Bone marrow (tissue), 2 donors: ENCODE results near the gene ACVR2A.

ENCODE experiments used
- DNase-seq, 2 donors: peaks; one replicate each; lab custom pipeline; 2025; lab: John Stamatoyannopoulos, UW

ACVR2A gene

DNA sequence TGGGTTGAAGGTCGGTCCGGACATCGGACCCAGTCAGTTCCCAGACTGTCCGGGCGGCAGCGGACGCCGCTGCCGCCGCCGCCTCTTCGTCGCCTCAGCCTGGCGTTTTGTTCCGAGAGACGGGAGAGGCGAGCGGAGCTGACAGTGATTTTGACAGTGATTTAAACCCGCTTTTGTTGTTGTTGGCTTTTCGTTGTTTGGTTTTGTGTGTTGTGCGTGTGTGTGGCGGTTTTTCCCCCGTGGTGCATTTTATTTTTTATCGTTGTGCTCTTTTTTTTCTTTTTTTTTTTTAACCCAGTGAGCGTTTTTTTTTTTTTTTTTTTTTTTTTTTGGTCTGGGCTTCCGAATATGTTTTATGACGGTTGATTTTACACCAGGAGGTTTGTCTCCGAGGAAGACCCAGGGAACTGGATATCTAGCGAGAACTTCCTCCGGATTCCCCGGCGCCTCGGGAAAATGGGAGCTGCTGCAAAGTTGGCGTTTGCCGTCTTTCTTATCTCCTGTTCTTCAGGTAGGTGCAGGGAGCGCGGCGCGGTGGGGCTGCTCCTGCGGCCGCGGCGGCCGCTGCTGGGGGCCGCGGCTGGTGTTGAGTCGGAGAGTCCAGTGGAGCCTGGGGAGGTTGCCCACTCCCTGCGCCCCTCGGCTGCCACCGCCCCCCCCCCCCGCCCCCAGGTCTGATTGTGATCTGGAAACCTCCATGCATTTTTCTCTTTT lies at the start of gene ACVR2A:
TSS of gene ACVR2A (plus strand) at position 333 of the 714 bp plus-strand sequence. CDS start at position 457, 124 bp downstream.
- DNase-seq, result peak in 1 of 2 donors; percentile 83

DNA sequence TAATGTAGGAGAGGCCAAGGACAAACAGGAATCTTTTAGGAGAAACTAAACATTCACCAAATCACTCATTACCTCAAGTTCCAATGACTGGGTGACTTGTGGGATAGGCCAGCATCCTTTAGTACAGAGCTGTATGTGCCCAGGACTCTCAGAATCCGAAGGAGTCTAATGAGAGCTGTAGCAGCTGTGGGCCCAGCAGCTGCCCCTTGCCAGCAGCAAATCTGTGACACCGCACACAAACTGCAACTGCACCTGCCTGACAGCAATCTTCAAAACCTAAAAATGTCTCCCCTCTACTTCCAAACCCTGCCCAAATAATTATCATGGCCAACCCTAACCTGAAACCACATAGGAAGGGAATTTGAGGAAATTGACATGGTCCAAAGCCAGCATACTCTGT lies 44.5 kb upstream of the ACVR2A start:
- DNase-seq, result no peak

DNA sequence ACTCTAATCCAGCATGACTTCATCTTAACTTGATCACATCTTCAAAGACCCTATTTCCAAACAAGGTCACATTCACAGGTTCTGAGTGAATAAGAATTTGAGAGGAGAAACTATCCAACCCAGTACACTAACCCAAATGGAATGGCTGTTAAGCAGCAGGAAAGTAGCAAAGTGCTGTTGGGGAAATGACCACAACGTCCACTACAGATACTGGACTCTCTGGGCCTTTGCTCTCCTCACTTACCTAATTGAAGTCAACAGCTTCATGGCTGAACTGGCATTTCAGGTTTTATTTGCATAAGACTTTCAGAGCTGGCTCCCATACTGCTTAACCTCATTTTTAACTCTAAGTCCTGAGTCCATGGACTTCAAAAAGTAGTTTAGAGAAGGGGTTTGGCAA lies 38.0 kb upstream of the ACVR2A start:
- no peak for DNase-seq

DNA sequence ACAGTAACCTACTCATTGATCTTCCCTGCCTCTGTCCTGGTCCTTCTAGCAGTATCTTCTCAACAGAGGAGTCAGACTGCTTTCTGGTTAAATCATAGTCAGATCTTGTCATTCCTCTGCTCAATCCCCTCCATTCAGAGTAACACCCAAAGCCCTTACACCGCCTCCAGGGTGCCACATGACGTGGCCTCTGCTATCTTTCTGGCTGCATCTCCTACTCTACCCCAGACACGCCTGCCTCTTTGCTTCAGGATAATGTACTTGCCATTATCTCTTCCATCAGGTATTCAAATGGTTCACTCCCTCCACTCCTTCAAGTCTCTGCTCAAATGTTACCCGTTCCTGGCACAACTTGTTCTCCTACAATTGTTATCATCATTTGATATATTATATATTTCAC lies 36.3 kb upstream of the ACVR2A start:
- DNase-seq, result no peak

DNA sequence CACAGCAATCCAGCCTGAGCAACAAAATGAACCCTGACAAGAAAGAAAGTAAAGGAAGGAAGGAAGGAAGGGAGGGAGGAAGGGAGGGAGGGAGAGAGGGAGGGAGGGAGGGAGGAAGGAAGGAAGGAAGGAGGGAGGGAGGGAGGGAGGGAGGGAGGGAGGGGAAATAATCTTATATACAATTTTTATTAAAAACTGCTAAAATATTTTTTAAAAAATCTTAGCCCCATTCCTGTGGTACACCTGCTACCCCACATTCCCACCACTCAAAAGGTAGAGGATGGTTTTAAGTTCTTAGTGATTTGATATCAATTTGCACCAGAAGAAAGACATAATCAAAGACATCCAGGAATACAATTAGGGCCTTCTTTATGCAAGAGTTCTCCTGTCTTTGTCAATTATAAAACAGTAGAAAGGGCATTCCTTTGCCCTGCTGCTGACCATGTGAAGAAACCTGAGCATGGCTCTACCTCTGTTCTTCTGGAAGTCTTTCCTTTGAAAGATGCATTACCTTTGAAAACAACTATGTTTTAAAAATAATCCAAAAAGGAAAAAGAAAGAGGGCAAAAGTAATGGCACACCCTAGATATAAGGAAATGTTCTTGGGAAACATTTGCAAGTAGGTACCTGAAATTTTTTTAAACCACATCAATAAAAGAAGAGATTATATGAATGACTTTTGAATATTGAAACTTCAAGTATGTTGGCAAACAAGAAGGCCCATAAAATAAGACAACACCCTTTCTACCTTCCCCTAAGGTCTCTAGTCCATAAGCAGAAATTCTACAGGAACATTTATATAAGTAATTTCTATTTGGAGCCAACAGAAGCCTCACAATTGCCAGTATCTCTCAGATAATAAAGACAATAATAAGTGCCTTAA lies 33.7 kb upstream of the ACVR2A start:
- DNase-seq, result no peak

DNA sequence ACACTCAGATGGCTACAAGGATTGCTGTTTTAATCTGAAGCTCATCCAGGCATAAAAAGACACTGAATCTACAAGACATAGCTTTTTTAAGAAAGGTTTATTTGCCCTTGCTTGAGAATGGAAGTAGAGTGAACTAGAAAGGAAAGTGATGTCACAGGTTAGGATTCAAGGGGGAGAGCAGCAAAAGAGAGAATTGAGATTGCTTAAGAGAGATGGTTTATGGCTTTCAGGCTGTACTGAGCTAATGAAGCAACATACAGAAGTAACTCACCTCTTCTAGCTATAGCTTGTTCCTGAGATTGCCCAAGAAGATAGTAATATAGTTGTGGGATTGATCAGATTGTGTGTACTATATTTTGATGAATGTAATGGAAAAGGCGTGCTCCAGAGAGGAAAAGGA lies 26.1 kb upstream of the ACVR2A start:
- DNase-seq, result no peak

DNA sequence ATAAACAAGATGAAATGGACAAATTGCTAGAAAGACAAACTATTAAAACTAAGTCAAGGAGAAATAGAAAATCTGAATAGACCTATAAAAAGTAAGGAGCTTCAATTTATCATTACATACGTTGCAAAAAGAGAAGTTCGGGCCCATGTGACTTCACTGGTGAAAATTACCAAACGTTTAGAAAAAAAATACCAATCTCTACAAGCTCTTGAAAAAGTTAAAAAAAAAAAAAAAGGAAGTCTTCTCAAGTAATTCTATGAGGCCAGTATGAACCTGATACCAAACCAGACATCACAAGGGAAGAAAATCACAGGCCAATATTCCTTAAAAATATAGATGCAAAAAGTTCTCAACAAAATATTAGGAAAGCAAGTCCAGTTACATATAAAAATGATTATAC lies 20.2 kb upstream of the ACVR2A start:
- DNase-seq, result no peak

DNA sequence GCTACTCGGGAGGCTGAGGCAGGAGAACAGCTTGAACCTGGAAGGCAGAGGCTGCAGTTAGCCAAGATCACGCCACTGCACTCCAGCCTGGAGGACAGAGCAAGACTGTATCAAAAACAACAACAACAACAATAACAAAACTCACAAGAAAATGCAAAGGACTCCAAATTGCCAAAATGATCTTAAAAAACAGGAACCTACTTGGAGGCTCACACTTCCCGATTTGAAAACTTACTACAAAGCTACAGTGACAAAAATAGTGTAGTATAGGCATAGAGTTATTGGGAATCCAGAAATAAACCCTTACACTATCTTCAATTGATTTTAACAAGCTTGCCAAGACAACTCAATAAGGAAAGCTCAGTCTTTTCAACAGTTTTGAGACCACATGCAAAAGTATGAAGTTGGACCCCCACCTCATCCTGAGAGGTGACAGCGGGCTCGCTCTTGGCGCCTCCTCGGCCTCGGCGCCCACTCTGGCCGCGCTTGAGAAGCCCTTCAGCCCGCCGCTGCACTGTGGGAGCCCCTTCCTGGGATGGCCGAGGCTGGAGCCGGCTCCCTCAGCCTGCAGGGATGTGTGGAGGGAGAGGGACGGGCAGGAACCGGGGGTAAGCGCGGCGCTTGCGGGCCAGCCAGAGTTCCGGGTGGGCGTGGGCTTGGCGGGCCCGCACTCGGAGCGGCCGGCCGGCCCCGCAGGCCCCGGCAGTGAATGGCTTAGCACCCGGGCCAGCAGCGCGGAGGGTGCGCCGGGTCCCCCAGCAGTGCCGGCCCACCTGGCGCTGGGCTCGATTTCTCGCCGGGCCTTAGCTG lies 18.3 kb upstream of the ACVR2A start:
- DNase-seq, result no peak

DNA sequence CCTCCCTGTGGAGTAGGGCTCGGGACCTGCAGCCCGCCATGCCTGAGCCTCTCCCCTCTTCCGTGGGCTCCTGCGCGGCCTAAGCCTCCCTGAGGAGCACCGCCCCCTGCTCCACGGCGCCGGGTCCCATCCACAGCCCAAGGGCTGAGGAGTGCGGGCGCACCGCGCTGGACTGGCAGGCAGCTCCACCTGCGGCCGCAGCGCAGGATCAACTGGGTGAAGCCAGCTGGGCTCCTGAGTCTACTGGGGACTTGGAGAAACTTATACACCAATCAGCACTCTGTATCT lies 17.8 kb upstream of the ACVR2A start:
- no peak for DNase-seq

DNA sequence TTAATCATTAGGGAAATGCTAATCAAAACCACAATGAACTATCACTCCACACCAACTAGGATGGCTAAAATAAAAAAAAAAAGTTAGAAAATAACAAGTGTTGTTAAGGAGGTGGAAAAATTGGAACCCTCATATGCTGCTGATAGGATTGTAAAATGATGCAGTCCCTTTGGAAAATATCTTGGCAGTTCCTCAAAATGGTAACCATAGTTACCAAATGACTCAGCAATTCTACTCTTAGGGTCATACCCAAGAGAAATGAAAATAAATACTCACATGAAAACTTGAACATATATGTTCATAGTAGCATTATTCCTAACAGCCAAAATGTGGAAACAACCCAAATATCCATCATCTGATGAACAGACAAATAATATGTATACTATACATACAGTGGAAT lies 15.7 kb upstream of the ACVR2A start:
- DNase-seq, result no peak

DNA sequence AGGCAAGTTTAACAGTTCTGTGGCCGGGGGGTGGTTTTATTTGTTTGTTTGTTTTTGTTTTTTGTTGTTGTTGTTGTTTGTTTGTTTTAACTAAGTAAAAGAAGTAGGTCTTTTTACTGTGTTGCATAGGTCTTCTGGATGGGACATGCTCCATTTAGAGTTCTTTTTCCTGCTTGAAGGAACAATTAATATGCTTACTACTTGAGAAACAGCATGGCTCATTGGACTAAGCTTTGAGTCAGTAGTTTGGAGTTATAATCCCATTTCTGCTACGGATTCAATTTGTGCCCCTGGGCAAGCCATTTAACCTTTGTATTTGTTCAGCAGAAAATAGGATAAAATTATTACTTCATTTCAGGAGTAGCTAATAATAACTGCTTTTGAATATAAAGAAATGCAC lies 8.7 kb upstream of the ACVR2A start:
- DNase-seq, result no peak

DNA sequence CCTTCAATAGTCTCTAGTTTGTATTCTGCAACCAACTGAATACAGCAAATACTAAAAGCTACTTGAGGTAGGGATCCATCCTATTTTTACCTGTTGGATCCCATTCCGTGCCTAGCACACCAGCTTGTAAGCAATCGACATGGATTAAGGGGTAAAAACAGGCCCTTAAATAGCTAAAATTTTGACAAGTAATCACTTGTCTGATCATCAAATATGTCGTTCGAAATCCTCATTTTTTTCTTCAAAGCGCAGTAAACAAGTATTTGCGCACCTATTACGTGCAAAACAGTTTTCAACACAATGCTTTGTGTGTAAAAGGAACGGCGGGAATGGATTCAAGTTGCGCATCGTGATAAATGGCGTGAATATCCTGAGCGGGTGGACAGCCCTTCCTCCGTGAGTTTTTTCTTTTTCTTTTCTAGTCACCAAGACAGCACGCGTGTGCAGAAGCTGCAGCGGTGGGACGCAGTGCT lies 1.4 kb upstream of the ACVR2A start:
- no peak for DNase-seq

DNA sequence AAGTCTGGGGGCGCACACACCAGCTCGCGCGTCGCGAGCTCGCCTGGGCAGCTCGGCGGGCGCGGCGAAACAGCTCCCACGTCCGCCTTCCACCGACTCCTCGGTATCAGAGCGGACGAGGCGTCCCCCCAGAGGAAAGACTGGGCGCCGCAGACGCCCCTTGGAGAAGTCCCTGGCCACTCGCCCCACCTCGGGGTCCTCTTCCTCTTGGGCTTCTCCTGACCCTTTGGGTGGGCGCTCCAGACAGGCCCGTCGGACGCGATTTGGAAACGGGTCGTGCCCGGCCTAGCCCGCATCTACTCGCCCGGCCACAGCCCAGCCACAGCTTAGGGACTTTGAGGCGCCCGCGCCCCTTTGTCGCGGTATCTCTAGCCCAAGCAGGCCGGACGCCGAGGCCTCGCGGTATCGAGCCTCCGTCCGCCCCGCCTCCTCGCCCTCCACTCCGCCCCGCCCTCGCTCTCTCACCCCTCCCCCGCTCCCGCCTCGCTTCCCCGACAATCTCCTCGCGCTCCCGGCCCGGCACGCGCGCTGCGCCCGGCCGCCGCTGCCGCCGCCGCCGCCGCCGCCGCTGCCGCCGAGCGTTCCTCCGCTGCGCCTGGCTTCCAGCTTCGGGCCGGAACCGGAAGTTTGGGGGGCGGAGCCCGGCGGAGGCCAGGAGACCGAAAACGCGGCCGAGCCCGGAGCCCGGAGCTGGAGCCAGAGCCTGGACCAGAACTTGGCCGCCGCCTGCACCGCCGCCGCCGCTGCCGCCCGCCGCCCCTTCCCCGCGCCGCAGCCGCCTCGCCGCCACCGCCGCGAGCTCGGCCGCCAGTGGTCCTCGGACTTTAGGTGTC lies 749 bp upstream of the ACVR2A start:
- DNase-seq, result peak; percentile 14 to 92

DNA sequence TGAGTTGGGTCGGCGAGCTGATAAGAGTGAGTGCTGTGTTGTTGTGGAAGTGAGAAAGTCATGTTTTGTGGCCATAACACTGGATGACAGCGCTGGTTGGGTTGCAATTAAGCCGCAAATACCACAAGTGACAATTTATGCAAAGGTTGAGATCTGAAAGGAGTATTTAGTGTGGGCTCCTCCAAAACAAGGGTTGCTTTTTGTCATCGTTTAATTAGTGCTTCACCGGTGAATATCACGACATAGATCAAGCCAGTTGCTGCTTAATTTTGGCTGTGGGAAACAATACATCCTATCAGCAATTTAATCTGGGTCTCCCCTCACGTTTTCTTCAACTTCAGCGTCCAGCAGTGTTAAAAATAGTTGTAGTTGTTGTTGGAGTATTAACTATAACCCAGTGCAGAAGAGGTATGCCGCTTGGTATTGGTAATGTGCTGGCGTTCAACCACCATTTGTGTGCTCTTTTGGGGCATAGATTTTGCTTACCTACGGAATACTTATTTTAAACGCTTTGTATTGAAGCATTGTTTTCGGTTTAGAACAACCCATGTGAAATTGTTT lies 662 bp downstream of the ACVR2A start:
- DNase-seq, result no peak

DNA sequence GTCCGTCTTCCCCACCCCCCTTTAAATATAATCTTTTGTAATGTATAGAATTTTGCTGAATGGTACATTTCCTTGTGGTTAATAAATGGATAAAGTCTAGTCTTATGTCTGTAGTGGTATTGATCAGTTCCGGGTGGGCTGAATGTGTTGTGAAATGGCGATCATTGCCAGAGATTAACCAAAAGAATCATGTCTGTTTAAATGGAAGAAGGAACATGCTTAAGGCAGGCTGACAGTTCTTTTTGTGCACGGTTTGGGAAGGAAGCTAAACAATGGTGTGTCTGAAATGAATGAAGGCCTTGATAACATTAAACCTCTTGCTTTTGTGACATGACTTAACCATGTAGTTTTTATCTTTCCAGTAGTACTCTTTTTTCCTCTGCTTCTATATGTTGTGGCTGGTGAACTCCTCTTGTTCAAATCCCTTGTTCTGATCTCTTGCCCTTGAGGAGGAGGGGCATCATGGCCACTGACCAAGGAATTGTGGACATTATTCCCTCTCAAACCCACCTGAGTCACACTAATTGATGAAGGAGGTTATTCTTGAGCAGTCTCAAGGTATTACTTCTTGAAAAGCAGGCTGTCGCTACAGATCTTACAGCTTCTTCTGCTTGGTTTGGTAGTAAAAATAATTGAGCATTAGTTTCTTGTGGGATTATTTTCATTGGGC lies 1.7 kb downstream of the ACVR2A start:
- DNase-seq, result no peak

DNA sequence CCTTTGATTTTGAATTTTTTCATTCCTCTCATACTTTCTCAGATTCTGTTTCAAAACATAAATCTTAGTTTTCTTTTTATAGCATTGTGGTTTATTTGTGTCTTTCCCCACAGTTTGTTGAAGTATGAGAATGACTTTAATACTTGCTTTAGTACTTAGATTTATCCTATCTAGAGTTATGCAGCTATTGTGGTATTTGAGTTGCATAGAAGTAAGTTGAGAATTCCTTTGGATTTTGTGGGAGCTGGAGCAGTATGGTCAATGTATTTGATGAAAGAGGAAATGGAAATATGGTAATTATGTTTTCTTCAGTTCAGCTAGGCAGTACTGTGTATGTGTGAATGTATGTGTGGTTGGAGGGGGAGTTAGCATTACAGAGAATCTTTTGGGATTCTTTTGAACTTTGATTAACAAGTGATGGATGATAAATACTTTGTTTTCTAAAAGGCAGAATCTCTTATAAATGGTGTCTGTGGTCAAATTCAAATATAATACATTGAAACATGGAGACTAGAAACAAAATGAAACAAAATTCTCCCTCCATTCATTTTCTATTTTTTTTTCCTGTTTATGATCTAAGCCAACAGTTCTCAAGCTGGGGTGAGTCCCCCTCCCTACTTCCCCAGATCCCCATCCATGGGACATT lies 3.0 kb downstream of the ACVR2A start:
- DNase-seq, result no peak

DNA sequence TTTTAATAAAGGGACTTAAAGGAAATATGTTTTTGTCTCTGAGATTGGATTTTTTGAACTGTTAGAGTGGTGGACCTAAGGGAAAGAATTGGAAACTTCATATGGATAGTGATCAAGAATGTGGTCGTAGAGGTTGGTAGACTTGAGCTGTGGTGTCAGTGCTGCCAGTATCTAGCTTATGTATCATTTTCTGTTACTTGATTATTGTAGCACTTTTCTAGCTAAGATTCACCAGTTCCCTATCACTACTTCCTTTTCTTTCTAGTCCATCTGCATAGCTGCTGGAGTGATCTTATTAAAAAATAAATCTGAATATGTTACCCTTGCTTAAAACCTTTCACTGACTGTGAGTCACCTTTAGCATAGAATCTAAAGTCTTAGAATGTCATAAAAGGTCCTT lies 6.0 kb downstream of the ACVR2A start:
- no peak for DNase-seq

DNA sequence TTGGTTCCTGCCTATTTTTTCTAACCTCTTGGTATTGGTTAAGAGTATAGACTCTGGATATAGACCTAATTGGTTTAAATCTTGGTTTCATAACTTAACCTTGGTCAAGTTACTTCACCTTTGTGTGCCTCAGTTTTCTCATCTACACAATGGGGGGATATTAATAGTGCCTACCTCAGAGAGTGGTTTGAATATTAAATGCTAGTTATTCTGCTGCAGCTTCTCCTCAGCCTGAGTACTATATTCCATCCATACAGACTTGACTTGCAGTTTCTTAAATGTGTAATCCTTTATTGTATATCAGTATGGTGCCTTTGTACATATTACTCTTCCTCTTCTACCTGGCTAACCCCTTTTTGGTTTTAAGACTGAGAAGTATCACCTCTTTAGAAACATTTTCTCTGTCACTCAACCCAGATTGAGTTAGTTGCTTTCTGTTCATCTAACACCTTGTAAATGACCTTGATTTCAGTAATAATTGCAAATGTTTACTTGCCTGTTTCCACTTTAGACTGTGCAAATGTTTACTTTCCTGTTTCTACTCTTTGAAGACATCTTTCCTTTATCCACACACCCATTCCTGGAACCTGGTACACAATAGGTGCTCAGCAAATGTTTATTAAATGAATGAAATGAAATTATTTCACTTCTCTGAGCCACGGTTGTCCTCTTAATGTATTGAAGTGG lies 6.6 kb downstream of the ACVR2A start:
- DNase-seq, result no peak

DNA sequence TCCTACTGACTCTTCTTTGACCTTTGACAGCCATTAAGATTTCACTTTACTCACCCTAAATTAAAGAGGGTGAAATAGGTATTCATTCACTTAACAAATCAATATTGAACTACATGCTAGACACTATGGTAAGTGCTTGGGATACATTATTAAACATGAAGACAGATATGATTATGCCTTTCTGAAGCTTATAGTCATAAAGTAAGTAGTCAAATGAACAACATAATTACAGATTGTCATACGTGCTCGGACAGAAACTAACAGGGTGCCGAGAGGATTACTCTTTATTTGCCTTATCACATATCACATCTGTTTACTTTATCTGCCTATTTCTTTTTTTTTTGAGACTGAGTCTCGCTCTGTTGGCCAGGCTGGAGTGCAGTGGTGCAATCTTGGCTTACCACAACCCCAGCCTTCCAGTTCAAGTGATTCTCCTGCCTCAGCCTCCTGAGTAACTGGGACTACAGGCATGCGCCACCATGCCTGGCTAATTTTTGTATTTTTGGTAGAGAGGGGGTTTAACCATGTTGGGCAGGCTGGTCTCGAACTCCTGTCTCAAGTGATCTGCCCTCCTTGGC lies 9.8 kb downstream of the ACVR2A start:
- no peak for DNase-seq
